ENCODE measurements around the gene FAM171A1.
"Not testable (repeated sequence)": the region's sequence is repeated elsewhere in the genome, so short reads cannot be mapped to it uniquely, and the experiment has no call there.

The FAM171A1 gene

DNA sequence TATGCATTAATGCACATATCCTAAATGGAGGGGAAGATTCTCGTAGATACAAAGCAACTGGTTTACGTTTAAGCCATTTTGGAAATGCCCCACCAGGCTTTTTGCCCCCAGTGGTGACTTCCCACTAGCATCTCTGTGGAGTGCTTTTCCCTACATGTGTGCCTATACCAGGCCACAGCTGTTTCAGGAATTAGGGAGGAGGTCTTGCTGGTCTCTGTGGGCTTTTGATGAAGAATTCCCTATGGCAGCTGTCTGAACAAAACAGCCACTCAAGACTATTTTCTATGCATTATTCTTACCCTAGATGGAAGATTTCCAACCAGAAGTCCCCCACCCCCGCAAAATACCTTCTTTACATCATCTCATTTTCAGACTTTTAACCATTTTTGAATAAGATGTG lies 150.6 kb downstream of the FAM171A1 start:
- in situ Hi-C loops (cut with MboI; ENCODE audit: low sequenced_read_pairs): no loop called here

DNA sequence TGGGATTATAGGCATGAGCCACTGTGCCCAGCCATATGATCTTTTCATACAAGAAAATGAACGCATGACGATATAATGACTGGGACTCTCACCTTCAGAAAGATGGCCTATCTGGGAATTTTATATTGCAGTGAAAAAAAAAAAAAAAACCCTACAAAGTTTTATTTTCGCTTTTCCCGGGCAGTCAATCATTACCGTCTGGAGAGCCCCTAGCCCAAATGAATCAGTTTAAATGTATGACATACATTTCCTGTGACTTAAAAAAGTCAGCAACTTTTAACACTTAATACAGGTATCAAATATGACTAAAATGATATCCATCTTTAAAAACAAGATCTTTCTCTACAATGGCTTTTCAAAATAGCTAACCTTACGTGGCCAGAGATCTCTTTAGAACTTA lies 154.4 kb downstream of the FAM171A1 start:
- in situ Hi-C loops (cut with MboI; ENCODE audit: low sequenced_read_pairs): no loop called here

DNA sequence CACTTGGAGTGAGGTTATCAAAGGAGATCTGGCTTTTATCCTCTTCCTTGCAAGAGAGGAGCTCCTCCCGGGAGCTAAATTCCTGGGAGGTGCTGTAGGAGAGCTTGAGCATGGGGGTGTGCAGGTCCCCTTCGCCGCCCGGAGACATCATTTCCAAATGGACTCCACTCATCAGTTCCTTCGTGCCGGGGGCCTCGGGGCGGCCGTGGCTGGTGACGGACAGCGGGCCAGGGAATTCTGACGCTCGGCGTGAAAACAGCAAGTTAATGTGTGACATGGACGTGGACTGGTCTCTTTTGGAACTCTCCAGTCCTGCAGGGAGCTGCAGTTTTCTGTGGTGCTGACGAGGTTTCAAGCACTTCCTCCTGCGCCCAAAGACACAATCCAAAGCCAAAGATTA lies 156.9 kb downstream of the FAM171A1 start:
- in situ Hi-C loops (cut with MboI; ENCODE audit: low sequenced_read_pairs): no loop called here

DNA sequence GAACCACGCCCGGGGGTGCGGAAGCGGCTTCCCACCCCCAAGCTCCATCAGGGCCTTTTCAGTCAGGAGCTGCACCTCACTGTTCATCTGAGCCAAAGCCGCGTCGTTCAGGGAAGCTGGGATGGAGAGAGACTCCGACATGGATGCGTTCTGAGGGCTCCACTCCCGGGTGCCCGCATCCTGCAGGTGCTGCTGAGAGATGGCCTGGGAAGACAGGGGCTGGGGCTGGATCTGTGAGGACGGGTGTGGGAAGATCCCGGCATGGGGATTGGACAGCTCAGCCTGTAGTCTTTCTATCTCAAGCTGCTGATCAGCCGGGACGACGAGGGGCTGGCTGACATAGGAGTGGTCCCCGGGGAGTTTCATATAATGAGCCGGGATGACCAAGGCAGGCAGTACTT lies 157.6 kb downstream of the FAM171A1 start:
- in situ Hi-C loops (cut with MboI; ENCODE audit: low sequenced_read_pairs): no loop called here

DNA sequence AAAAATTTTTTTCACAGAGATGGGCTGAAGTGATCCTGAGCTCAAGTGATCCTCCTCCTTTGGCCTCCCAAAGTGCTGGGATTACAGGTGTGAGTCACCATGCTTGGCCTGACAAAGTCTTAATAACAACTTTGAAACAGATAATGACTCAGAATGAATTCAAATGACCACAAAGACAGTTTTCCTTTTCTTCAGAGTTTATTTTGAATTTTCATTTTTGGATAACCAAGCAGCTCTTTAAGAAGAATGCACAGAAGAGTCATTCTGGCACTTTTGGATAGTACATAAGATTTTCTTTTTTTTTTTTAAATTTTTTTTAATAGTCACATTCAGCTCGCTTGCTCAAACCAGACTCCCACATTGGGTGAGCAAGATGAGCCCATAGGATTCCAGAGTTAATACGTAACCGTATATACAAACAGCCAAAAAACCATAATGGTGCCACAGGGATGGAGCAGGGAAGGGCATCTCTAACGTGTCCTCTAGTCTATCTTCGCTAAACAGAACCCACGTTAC lies 159.6 kb downstream of the FAM171A1 start:
- in situ Hi-C loops (cut with MboI; ENCODE audit: low sequenced_read_pairs): no loop called here

DNA sequence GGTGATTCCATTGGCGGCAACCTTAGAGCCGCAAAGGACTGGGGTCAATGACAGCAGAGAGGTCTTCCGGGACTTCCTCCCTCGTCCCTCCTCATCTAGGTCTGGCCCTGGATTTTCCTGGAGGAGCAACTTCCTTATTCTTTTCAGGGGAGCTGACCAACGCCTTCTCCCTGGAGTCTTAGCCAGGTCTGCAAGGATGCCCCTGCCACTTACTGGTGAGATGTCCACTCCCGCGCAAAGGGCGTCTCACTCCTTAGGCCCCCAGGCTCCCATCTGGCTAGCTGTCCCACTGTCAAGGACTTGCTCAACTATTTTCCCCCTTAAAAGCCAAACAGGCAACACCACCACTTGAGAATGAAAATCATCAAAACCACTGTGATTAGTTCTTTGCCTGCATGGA lies 160.6 kb downstream of the FAM171A1 start:
- in situ Hi-C loops (cut with MboI; ENCODE audit: low sequenced_read_pairs): no loop called here

DNA sequence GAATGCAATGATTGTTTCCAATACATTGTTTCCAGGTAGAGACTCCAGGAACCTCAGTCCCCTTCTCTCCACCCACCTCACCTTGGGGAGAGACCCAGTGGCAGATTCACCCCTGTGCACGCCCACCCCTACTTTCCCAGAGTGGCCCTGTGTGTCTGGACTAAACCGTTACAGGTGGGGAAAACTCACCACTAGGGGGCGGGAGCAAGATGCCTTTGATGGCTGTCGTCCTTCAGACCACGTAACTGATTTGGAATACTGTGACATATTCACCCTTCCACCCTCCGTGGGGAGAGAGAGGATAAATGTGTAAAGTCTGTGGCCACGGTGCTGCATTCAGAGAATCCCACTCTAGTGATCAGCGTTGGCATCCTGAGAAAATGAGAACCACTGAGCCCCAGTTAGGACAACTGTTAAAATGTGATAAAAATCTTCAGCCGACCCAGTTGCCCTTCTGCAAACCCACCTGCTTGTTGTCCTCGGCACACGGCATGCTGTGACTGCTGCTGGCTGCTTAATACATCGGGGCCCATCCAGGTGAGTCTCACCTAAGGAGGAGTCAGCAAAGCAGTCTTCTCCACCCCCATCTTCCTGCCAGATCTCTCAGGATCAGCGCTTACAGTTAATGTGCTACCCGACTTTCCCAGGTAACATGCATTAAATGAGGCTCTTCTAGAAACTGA lies 161.1 kb downstream of the FAM171A1 start:
- in situ Hi-C loops (cut with MboI; ENCODE audit: low sequenced_read_pairs): no loop called here

DNA sequence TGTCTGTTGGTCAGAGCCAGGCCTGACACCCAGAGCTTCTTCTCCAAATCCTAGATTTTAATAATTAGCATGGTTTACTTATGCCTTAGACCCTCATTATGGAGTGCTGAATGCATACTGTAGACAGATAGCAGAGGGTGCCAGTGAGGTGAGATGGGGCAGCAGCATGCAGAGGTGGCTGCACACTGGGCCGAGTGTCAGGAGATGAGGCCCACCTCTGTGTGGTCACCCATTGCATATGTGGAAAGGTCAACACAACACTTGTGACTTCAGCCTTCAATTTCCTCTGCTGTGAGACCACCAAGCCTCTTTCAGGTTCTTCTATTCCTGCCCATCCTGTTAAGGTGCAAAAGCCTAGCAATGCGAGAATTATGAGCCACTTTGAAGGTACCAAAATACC lies 162.9 kb downstream of the FAM171A1 start:
- in situ Hi-C loops (cut with MboI; ENCODE audit: low sequenced_read_pairs): no loop called here

DNA sequence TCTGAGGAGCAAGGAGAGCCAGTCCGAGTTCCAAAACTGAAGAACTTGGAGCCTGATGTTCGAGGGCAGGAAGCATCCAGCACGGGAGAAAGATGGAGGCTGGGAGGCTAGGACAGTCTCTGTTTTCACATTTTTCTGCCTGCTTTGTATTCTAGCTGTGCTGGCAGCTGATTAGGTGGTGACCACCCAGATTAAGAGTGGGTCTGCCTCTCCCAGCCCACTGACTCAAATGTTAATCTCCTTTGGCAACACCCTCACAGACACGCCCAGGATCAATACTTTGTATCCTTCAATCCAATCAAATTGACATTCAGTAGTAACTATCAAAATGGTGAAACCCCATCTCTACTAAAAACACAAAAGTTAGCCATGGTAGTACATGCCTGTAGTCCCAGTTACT lies 163.7 kb downstream of the FAM171A1 start:
- in situ Hi-C loops (cut with MboI; ENCODE audit: low sequenced_read_pairs): not testable (repeated sequence)

DNA sequence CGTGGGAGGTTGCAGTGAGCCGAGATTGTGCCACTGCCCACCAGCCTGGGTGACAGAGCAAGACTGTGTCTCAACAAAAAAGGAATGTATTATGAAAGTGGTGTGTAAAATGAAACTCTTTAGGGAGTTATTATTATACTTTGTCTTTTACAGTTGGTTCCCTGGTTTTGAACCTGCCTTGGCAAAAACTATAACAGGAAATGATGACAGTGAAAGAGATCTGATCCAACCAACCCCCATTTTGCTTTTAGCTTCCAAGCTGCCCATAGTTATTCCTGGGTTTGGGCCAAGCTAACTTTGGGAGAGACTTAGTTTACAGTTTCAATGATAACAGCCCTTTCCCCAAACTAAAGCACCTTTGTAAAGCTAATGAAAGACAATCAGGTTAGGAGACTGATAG lies 168.4 kb downstream of the FAM171A1 start:
- in situ Hi-C loops (cut with MboI; ENCODE audit: low sequenced_read_pairs): no loop called here

DNA sequence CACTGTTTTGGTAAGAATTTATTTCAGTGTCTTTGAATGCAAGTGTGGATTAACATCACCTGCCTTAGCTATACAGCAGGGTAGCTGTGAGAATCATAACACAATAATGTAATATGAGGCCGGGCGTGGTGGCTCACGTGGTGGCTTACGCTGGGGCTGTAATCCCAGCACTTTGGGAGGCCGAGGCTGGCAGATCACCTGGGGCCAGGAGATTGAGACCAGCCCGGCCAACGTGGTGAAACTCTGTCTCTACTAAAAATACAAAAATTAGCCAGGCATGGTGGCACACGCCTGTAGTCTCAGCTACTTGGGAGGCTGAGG lies 168.8 kb downstream of the FAM171A1 start:
- in situ Hi-C loops (cut with MboI; ENCODE audit: low sequenced_read_pairs): not testable (repeated sequence)

DNA sequence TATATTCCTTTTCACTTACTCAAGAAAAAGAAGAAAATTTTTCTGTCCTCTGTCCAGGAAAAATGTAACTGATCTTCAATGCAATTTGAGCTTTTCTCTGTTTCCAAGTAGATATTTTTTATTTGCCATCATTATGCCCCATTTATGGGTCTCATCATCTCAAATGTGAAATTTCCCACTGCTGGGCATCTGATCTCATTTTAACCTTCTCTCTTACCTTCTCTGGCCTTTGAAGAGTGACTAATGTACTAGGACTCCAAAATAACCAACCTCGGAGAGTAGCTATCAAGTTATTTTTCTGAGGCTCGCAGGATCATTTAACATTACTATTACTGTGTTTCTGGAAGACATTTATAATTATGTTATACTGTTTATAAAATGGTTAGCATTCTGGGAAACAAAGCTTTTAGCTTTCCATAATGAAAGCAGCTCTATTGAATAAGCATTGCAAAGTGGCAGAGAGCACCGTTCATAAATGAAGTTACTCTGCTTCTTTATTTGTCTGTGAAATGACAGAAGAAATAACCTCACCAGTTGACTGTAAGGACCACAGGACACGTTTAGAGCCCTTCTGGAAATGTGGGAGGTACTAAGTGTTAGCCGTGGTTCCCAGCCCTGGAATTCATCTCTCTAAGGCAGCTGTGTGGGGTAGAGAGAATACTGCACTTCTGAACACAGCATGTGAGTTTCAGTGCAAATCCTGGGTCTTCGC lies 169.3 kb downstream of the FAM171A1 start:
- in situ Hi-C loops (cut with MboI; ENCODE audit: low sequenced_read_pairs): no loop called here

DNA sequence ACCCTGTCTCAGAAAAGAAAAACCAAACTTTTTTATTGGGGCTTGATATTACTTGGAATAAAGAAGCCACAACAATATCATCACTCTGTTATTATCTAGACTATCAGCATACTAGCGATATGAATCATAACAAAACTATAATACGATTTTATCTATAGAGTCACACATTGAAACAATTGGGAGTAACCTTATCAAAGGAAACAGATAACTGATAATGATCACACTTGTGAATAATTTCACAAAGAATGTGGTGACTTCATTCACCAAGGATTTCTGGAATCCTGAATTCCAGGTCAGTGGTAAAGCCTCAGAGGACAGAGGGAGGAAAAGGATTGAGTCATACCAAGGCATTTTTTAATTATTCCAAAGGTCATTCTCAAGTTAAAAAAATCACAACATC lies 170.5 kb downstream of the FAM171A1 start:
- in situ Hi-C loops (cut with MboI; ENCODE audit: low sequenced_read_pairs): no loop called here

DNA sequence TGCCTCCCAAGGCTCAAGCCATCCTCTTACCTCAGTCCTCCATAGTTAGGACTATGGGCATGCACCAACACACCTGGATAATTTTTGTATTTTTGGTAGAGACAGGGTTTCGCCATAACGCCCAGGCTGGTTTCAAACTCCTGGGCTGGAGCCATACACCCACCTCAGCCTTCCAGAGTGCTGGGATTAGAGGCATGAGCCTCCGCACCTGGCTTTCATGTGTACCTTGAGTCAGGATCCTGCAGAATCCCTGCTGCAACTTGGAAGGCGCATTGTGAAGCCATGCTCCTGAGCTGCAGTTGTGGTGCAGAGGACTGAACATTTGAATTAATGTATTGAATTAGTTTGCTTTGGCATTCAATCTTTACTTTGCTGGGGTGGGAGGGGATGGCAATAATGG lies 173.2 kb downstream of the FAM171A1 start:
- in situ Hi-C loops (cut with MboI; ENCODE audit: low sequenced_read_pairs): no loop called here

DNA sequence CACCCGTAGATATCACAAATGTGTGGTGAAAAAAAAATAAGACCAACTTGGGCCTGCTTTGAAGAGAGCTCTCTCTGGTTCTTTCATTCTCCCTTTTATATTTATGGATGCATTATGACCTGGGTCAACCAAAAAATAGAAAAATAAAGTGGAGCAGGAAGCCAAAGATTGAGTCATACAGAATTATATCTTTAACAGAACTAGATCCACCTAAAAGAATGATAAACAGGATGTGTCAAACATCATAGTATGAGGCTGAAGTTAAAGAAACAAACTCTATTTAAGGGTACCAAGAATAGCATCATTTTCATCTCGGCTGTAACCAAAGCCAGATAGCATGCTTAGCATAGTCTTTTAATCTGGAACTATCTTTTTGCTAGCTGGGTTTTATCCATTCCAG lies 173.8 kb downstream of the FAM171A1 start:
- in situ Hi-C loops (cut with MboI; ENCODE audit: low sequenced_read_pairs): no loop called here

DNA sequence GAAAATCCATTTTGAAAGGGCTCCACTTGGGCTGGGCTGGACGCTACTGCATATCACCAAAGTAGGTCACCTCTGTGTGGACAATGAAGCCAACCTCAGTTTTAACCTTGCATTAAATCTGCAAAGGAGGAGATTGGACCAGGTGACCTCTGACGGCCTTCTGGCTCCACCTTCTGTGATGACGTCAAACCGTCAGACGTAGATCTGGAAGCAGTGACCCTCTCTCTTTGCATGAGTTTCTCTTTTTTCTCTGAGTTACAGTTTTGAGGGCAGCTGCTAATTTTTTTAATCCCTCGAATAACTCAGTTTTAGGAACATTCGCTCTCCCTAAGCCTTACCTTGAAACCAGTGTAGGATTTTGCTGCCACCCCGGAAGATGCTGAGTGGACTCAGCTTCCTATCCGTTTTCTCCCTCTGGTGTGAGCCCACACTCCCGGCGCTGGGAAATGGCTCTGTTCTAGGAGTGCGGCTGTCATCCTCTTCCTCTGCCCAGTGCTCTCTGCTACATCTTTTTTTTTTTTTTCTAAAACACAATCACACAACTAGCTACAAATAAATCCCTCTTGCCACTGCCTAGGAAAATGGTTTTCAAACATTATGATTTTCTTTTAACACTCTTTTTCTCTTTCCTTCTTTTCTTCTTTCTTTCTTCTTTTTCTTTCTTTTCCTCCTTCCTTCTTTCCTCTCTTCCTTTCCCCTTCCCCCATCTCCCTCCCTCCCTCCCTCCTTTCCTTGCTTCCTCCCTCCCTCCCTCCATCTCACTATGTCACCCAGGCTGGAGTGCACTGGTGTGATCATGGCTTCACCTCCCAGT lies 174.9 kb downstream of the FAM171A1 start:
- in situ Hi-C loops (cut with MboI; ENCODE audit: low sequenced_read_pairs): no loop called here

DNA sequence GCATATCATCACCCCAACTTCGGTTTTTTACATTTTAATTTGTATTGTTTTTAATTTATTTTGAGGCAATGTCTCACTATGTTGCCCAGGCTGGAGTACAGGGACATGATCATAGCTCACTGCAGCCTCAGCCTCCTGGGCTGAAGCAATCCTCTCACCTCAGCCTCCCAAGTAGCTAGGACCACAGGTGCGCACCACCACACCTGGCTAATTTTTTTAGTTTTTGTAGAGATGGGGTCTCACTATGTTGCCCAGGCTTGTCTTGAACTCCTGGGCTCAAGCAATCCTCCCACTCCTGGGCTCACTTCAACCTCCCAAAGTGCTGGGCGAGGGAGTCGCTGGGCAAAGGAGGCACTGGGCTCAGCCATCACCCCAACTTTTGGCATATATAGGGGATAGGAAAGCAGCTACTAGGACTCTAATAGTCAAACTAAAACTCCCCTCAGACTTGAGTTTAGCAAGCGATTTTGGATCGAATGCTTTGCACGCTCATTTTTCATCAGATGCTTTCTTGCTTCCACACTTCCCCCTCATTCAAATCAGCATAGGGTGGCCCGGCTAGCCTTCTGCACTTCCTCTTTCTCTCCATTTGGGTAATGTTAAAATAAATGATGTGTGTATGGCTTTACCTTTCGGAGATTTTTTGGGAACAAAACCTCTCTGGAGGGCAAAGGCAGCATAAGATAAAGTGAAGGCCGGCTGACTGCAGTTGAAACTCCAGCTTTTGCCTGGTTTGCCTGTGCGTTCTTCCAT lies 181.8 kb downstream of the FAM171A1 start:
- in situ Hi-C loops (cut with MboI; ENCODE audit: low sequenced_read_pairs): no loop called here

DNA sequence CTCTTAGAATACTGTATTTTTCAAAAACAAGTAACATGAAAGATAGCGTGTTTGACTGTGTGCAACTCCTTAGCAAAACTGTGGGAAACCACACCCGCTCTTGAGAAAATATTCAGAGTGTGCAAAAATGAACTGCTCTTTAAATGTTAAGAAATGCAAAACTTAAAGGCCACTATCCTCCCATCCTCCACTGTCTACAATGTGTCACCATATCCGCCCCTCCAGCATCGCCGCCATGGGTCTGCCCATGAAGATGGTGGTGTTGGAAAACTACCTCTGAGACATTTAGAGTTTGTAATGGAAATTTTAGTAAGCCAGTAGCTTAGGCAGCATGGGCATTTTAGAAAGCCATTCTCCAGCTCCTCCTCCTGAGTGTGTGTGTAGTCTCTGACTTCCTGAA lies 182.5 kb downstream of the FAM171A1 start:
- in situ Hi-C loops (cut with MboI; ENCODE audit: low sequenced_read_pairs): no loop called here

DNA sequence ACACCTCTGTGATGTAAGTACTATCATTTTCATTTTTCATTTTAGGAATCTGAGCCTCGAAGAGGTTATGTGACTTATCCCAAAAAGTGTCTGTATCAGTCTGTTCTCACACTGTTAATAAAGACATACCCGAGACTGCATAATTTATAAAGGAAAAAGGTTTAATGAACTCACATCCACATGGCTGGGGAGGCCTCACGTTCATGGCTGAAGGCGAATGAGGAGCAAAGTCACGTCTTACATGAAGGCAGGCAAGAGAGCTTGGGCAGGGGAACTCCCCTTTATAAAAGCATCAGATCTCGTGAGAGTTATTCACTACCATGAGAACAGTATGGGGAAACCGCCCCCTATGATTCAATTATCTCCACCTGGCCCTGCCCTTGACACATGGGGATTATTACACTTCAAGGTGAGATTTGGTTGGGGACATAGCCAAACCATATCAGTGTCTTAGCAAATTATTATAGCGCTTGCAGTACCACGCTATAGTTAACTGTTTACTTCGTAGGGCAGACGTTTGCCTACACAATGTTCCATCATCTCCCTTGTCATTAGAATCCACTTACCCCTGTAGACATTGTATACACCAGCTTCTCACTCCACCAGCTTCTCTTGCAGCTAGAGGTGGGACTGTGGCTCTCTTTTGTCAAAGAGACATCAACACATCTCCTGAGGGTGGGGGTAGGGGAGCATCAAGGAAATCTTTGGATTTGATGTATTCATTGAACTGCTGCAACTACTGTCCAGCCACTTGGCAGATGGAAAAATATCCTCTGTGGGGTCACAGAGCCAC lies 187.2 kb downstream of the FAM171A1 start:
- in situ Hi-C loops (cut with MboI; ENCODE audit: low sequenced_read_pairs): no loop called here

DNA sequence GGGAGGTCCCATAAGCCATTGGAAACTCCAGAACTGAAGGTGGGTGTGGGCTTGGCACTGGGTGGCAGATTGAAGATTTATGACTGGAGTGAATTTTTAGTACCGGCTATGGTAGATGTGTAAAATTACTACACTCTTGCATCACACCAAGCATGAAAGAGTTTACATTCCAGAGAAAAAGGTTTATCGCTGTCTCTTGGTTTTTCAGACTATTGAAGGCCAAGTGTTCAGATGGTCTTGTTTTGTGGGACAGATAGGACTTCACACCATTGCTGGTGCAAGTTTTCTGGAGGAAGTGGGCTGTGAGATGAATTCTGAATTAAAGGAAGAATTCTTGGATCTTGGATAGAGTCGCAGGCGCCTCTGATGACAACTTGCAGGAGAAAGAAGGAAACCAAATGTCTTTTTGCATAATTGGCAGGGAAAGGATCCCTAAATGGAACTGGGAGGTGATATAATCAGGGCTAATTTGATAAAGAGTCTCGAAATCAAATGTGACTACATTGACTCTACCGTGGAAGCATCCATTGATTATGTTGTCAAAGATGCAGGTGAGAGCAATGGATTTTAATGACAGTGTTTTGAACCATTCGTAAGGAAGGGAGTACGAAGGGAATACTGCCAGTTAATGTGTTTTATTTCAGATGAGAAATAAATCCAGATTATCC lies 188.4 kb downstream of the FAM171A1 start:
- in situ Hi-C loops (cut with MboI; ENCODE audit: low sequenced_read_pairs): no loop called here

Data from hTERT RPE-1 (cell line).